ENCODE measurements around the gene MAP3K2.

MAP3K2 gene

GRCh38 chr2:127386246-127386645, 1.5 kb downstream of the MAP3K2 start:
- peaks cover 29% of the 10 kb centered on the region for H3K36me3 Mint-ChIP-seq
- no peak for ATAC-seq
- no peaks in the 10 kb centered on the region for H3K27me3 Mint-ChIP-seq
- peaks cover 82% of the 10 kb centered on the region for H3K4me1 Mint-ChIP-seq
- peak overlapping the region; percentile 88 for H3K4me3 Mint-ChIP-seq
- H3K27ac Mint-ChIP-seq: peak overlapping the region; percentile 95
- peaks cover 3% of the 10 kb centered on the region for H3K9me3 Mint-ChIP-seq

GRCh38 chr2:127384529-127384928, 3.2 kb downstream of the MAP3K2 start:
- H3K36me3 Mint-ChIP-seq: peaks cover 23% of the 10 kb centered on the region
- no peaks in the 10 kb centered on the region for H3K9me3 Mint-ChIP-seq
- peaks cover 83% of the 10 kb centered on the region for H3K4me1 Mint-ChIP-seq
- H3K4me3 Mint-ChIP-seq: no peak overlapping the region
- no peaks in the 10 kb centered on the region for H3K27me3 Mint-ChIP-seq
- ATAC-seq: no peak
- H3K27ac Mint-ChIP-seq: no peak overlapping the region

- peaks cover 78% of the 10 kb centered on the region for H3K4me1 Mint-ChIP-seq
- no peak overlapping the region for H3K4me3 Mint-ChIP-seq
- H3K27me3 Mint-ChIP-seq: no peaks in the 10 kb centered on the region
Observed at GRCh38 chr2:127382831-127383230, 4.9 kb downstream of the MAP3K2 start.

GRCh38 chr2:127381762-127382161, 6.0 kb downstream of the MAP3K2 start:
- H3K4me1 Mint-ChIP-seq: peaks cover 78% of the 10 kb centered on the region
- H3K4me3 Mint-ChIP-seq: no peak overlapping the region
- no peak overlapping the region for H3K27ac Mint-ChIP-seq
- peaks cover 23% of the 10 kb centered on the region for H3K36me3 Mint-ChIP-seq
- ATAC-seq: no peak
- no peaks in the 10 kb centered on the region for H3K9me3 Mint-ChIP-seq
- H3K27me3 Mint-ChIP-seq: no peaks in the 10 kb centered on the region

More at GRCh38 chr2:127382831-127383230, 4.9 kb downstream of the MAP3K2 start:
- H3K9me3 Mint-ChIP-seq: no peaks in the 10 kb centered on the region
- no peak overlapping the region for H3K27ac Mint-ChIP-seq
- peaks cover 23% of the 10 kb centered on the region for H3K36me3 Mint-ChIP-seq
- no peak for ATAC-seq

GRCh38 chr2:127379712-127380355, 7.9 kb downstream of the MAP3K2 start:
- Mint-ChIP-seq H3K27ac (no peak overlapping the region), H3K27me3 (no peaks in the 10 kb centered on the region), H3K4me1 (peaks cover 60% of the 10 kb centered on the region)

GRCh38 chr2:127378720-127379119, 9.1 kb downstream of the MAP3K2 start:
- Mint-ChIP-seq H3K27ac (no peak overlapping the region), H3K36me3 (peaks cover 32% of the 10 kb centered on the region), H3K27me3 (no peaks in the 10 kb centered on the region), H3K4me3 (no peak overlapping the region), H3K9me3 (peaks cover 15% of the 10 kb centered on the region), H3K4me1 (peaks cover 61% of the 10 kb centered on the region)
- ATAC-seq: no peak

More at GRCh38 chr2:127379712-127380355, 7.9 kb downstream of the MAP3K2 start:
- H3K4me3 Mint-ChIP-seq: no peak overlapping the region
- peaks cover 5% of the 10 kb centered on the region for H3K9me3 Mint-ChIP-seq
- no peak for ATAC-seq
- H3K36me3 Mint-ChIP-seq: peaks cover 30% of the 10 kb centered on the region

GRCh38 chr2:127377262-127377661, 10.5 kb downstream of the MAP3K2 start:
- Mint-ChIP-seq H3K27ac (no peak overlapping the region), H3K4me1 (peaks cover 51% of the 10 kb centered on the region), H3K27me3 (no peaks in the 10 kb centered on the region), H3K36me3 (peaks cover 27% of the 10 kb centered on the region), H3K4me3 (no peak overlapping the region), H3K9me3 (peaks cover 18% of the 10 kb centered on the region)
- no peak for ATAC-seq

GRCh38 chr2:127376257-127376656, 11.5 kb downstream of the MAP3K2 start:
- Mint-ChIP-seq H3K36me3 (peaks cover 35% of the 10 kb centered on the region), H3K4me3 (no peak overlapping the region), H3K27ac (no peak overlapping the region), H3K4me1 (peaks cover 42% of the 10 kb centered on the region), H3K9me3 (peaks cover 23% of the 10 kb centered on the region), H3K27me3 (no peaks in the 10 kb centered on the region)
- ATAC-seq: no peak

GRCh38 chr2:127373362-127374083, 14.3 kb downstream of the MAP3K2 start:
- Mint-ChIP-seq H3K36me3 (peaks cover 54% of the 10 kb centered on the region), H3K4me1 (peaks cover 26% of the 10 kb centered on the region), H3K4me3 (no peak overlapping the region), H3K9me3 (peaks cover 29% of the 10 kb centered on the region), H3K27ac (no peak overlapping the region), H3K27me3 (no peaks in the 10 kb centered on the region)
- no peak for ATAC-seq

- H3K27me3 Mint-ChIP-seq: no peaks in the 10 kb centered on the region
- no peak overlapping the region for H3K4me3 Mint-ChIP-seq
- H3K4me1 Mint-ChIP-seq: peaks cover 32% of the 10 kb centered on the region
- H3K9me3 Mint-ChIP-seq: peaks cover 26% of the 10 kb centered on the region
- no peak overlapping the region for H3K27ac Mint-ChIP-seq
- H3K36me3 Mint-ChIP-seq: peaks cover 49% of the 10 kb centered on the region
- no peak for ATAC-seq
Observed at GRCh38 chr2:127371037-127371436, 16.7 kb downstream of the MAP3K2 start.

GRCh38 chr2:127370010-127370409, 17.8 kb downstream of the MAP3K2 start:
- Mint-ChIP-seq H3K27me3 (no peaks in the 10 kb centered on the region), H3K9me3 (peaks cover 23% of the 10 kb centered on the region), H3K36me3 (peaks cover 42% of the 10 kb centered on the region), H3K4me3 (no peak overlapping the region), H3K4me1 (peaks cover 43% of the 10 kb centered on the region), H3K27ac (no peak overlapping the region)
- ATAC-seq: no peak

GRCh38 chr2:127365211-127365643, 22.5 kb downstream of the MAP3K2 start:
- no peak for ATAC-seq
- Mint-ChIP-seq H3K36me3 (peaks cover 9% of the 10 kb centered on the region), H3K4me1 (peaks cover 61% of the 10 kb centered on the region), H3K4me3 (no peak overlapping the region), H3K27me3 (no peaks in the 10 kb centered on the region), H3K9me3 (peaks cover 3% of the 10 kb centered on the region), H3K27ac (peak overlapping the region; percentile 14)

GRCh38 chr2:127362971-127363370, 24.8 kb downstream of the MAP3K2 start:
- ATAC-seq: no peak
- H3K27me3 Mint-ChIP-seq: no peaks in the 10 kb centered on the region
- H3K27ac Mint-ChIP-seq: no peak overlapping the region
- peaks cover 6% of the 10 kb centered on the region for H3K36me3 Mint-ChIP-seq
- no peak overlapping the region for H3K4me3 Mint-ChIP-seq
- H3K4me1 Mint-ChIP-seq: peaks cover 82% of the 10 kb centered on the region
- H3K9me3 Mint-ChIP-seq: no peaks in the 10 kb centered on the region

GRCh38 chr2:127361929-127362885, 25.6 kb downstream of the MAP3K2 start:
- H3K27ac Mint-ChIP-seq: no peak overlapping the region
- ATAC-seq: no peak
- peaks cover 6% of the 10 kb centered on the region for H3K36me3 Mint-ChIP-seq
- no peaks in the 10 kb centered on the region for H3K27me3 Mint-ChIP-seq
- no peak overlapping the region for H3K4me3 Mint-ChIP-seq
- H3K4me1 Mint-ChIP-seq: peaks cover 83% of the 10 kb centered on the region
- no peaks in the 10 kb centered on the region for H3K9me3 Mint-ChIP-seq

- peaks cover 11% of the 10 kb centered on the region for H3K36me3 Mint-ChIP-seq
- H3K27ac Mint-ChIP-seq: peak overlapping the region; percentile 19
- no peak for ATAC-seq
- peaks cover 79% of the 10 kb centered on the region for H3K4me1 Mint-ChIP-seq
- no peaks in the 10 kb centered on the region for H3K9me3 Mint-ChIP-seq
- H3K27me3 Mint-ChIP-seq: no peaks in the 10 kb centered on the region
- no peak overlapping the region for H3K4me3 Mint-ChIP-seq
Observed at GRCh38 chr2:127360242-127360641, 27.5 kb downstream of the MAP3K2 start.

All from stimulated activated memory B cell treated with anti-CD40 and anti-IgM and Interleukin-4, amounts not matched to agents 10 μg/mL and 1 μg/mL and 100 μg/mL, for 72 hours (primary cell).